Upper lobe of left lung (tissue), 6 donors: Measurements from ENCODE around the gene TMEM119. TPM values are rescaled to one million over a fixed set of nuclear protein-coding genes. Genes with fewer than 3 reads are reported as not detected.
A peak's percentile ranks its signal among the peaks of the same experiment; 100 is the strongest.

Experiments
- ATAC-seq, 2 donors: fragments of 200-7000 bp; cut with Tn5 transposase; one replicate each; pipeline ENCODE4 v1.9.1; 2022; ENCODE audit warnings: mild to moderate bottlenecking in 2 of 2, moderate library complexity in 2 of 2; ENCODE audit not compliant: low FRiP score in 2 of 2
- DNase-seq, 2 donors: peaks; one replicate each; pipeline ENCODE4 v3.0.0-alpha.2; 2019 to 2020
- H3K27ac ChIP-seq, 4 donors: fragments of 200-600 bp; sonication (generic); one replicate each; pipeline ENCODE4 v1.5.1; 2016 to 2019
- H3K27me3 ChIP-seq, 4 donors: fragments of 200-600 bp; sonication (generic); one replicate each; pipeline ENCODE4 v1.5.1; 2017 to 2019
- H3K36me3 ChIP-seq, 4 donors: fragments of 200-600 bp; sonication (generic); one replicate each; pipeline ENCODE4 v1.5.1; 2016 to 2019
- H3K4me1 ChIP-seq, 4 donors: fragments of 200-600 bp; sonication (generic); one replicate each; pipeline ENCODE4 v1.5.1; 2018 to 2019
- H3K4me3 ChIP-seq, 4 donors: fragments of 200-600 bp; sonication (generic); one replicate each; pipeline ENCODE4 v1.5.1; 2017 to 2019; ENCODE audit warnings: mild to moderate bottlenecking in 2 of 4, moderate library complexity in 1 of 4
- H3K9me3 ChIP-seq, 4 donors: fragments of 200-600 bp; sonication (generic); one replicate each; pipeline ENCODE4 v1.5.1; 2018 to 2019
- CTCF ChIP-seq, 6 experiments: fragments of 450-650 bp in 4 of 6; fragments of 200-600 bp in 2 of 6; sonication (generic) in 2 of 6; IDR thresholded peaks; one replicate each; pipeline ENCODE4 v1.5.1; 2016 to 2019; ENCODE audit warnings: antibody characterized with exemption in 6 of 6
- EP300 ChIP-seq, 4 donors: sonication (generic); formaldehyde crosslinking; IDR thresholded peaks; one replicate each; pipeline ENCODE4 v1.5.1; 2017; ENCODE audit warnings: antibody characterized with exemption in 4 of 4, control low read depth in 2 of 4
- POLR2A ChIP-seq, 4 donors: fragments of 450-650 bp; IDR thresholded peaks; one replicate each; pipeline ENCODE4 v1.5.1; 2016 to 2017; ENCODE audit warnings: antibody characterized with exemption in 4 of 4, mild to moderate bottlenecking in 2 of 4
- POLR2AphosphoS5 ChIP-seq, 2 donors: sonication (generic); formaldehyde crosslinking; IDR thresholded peaks; one replicate each; pipeline ENCODE4 v1.5.1; 2017; ENCODE audit warnings: antibody characterized with exemption in 2 of 2
- WGBS, 2 donors: methylation state at CpG; one replicate each; pipeline ENCODE4 v1.1.5; 2017 to 2018; 5-methylcytosine and 5-hydroxymethylcytosine counted together
- total RNA-seq, 6 donors: library from RNA; depleted of rRNA in 4 of 6; stranded (reverse); fragments of >200 nt in 4 of 6; gene quantifications; one replicate each; pipeline versions ENCODE4 v1.1.0 to v1.2.1, GENCODE V29; 2016 to 2021
- donor health status: DM: no; HTN: no; CAD: no; lungs with moderate emphysema.
- donor health status: DM: no; HTN: yes; CAD: no; lungs with severe emphysema.

The TMEM119 gene
- total RNA-seq, 6 donors from 2014 or later: 1.5 to 50.7 (median 20.5) TPM

GRCh38 chr12:108547686-108548085 lies 50.2 kb downstream of the TMEM119 start:
- peak in 1 of 2 donors; percentile 47 for ATAC-seq
- Histone ChIP-seq H3K9me3 (no peaks in the 10 kb centered on the region), H3K36me3 (peaks cover 28 to 64% (median 42%) of the 10 kb centered on the region in 4 donors)

GRCh38 chr12:108543652-108544051 lies 54.2 kb downstream of the TMEM119 start:
- H3K4me3 ChIP-seq: no peak overlapping the region
- TF ChIP-seq POLR2AphosphoS5 (IDR thresholded peaks at IDR 0.05) (no peak), CTCF (IDR thresholded peaks at IDR 0.05) (no peak), EP300 (IDR thresholded peaks at IDR 0.05) (no peak), POLR2A (IDR thresholded peaks at IDR 0.05) (no peak)
- WGBS, 2 donors: 85 to 100% methylated on average over 3 of the region's 3 CpGs
- ATAC-seq (no peak), DNase-seq (no peak)
- H3K27ac ChIP-seq: no peak overlapping the region
- H3K4me1 ChIP-seq: peaks cover 0 to 3% (median 0%) of the 10 kb centered on the region in 4 donors
- no peaks in the 10 kb centered on the region for H3K27me3 ChIP-seq
- H3K36me3 ChIP-seq: peaks cover 28 to 83% (median 45%) of the 10 kb centered on the region in 4 donors
- no peaks in the 10 kb centered on the region for H3K9me3 ChIP-seq

More at GRCh38 chr12:108547686-108548085, 50.2 kb downstream of the TMEM119 start:
- WGBS, 2 donors: 73 to 78% methylated on average over 9 of the region's 9 CpGs
- no peak overlapping the region for H3K4me3 ChIP-seq
- no peaks in the 10 kb centered on the region for H3K27me3 ChIP-seq
- DNase-seq: no peak
- peaks cover 0 to 10% (median 7%) of the 10 kb centered on the region in 4 donors for H3K4me1 ChIP-seq
- TF ChIP-seq POLR2AphosphoS5 (IDR thresholded peaks at IDR 0.05) (no peak), EP300 (IDR thresholded peaks at IDR 0.05) (no peak), POLR2A (IDR thresholded peaks at IDR 0.05) (no peak), CTCF (IDR thresholded peaks at IDR 0.05) (no peak)
- no peak overlapping the region for H3K27ac ChIP-seq

- Histone ChIP-seq H3K4me1 (peaks cover 0 to 3% (median 0%) of the 10 kb centered on the region in 4 donors), H3K27ac (no peak overlapping the region), H3K4me3 (no peak overlapping the region), H3K36me3 (peaks cover 22 to 83% (median 44%) of the 10 kb centered on the region in 4 donors), H3K27me3 (no peaks in the 10 kb centered on the region), H3K9me3 (no peaks in the 10 kb centered on the region)
- ATAC-seq (no peak), DNase-seq (no peak)
- WGBS, 2 donors: 89 to 91% methylated on average over 4 of the region's 4 CpGs
- no peak for TF ChIP-seq CTCF (IDR thresholded peaks at IDR 0.05)
These were observed 55.6 kb downstream of the TMEM119 start for GRCh38 chr12:108542320-108542719.

Other genes with a start within 250 kb of the TMEM119 start
- 10 to 100 TPM in 4 of 6 donors, 1 to 10 TPM in 2; 6.5 to 15.3 (median 12.2) TPM for gene FICD, start 82.8 kb downstream of the TMEM119 start, total RNA-seq
- gene SART3, start 36.9 kb downstream of the TMEM119 start, total RNA-seq: 100 to 1,000 TPM in 1 of 6 donors, 10 to 100 TPM in 5; 36.9 to 235 (median 63.9) TPM
- gene ISCU, start 35.5 kb downstream of the TMEM119 start, total RNA-seq: 100 to 1,000 TPM; 130 to 192 (median 152) TPM
- 10 to 100 TPM; 25.2 to 71.4 (median 42.5) TPM for gene SELPLG, start 35.8 kb upstream of the TMEM119 start, total RNA-seq
- 100 to 1,000 TPM; 154 to 297 (median 223) TPM for gene CORO1C, start 133.4 kb upstream of the TMEM119 start, total RNA-seq